SK-N-SH (cell line): Measurements from ENCODE around the gene KRTAP1-4. TPM values are rescaled to one million over a fixed set of nuclear protein-coding genes. Genes with fewer than 3 reads are reported as not detected.
"Not testable (repeated sequence)": the region's sequence is repeated elsewhere in the genome, so short reads cannot be mapped to it uniquely, and the experiment has no call there.

ENCODE experiments used
- CTCF ChIA-PET: fragments of 300-600, 350-600 bp; formaldehyde crosslinking; extraction: SDS; loops from one replicate; lab custom pipeline; 2021; lab: Yijun Ruan, JAX
- POLR2A ChIA-PET: fragments of 350-600 bp; sonication (Branson Sonifier 250); formaldehyde crosslinking; extraction: SDS; loops from one replicate; lab custom pipeline; 2020; ENCODE audit warnings: antibody characterized with exemption, inconsistent platforms; lab: Yijun Ruan, JAX
- DNase-seq: peaks from one replicate; pipeline ENCODE4 v3.0.0; 2012
- H2AFZ ChIP-seq: fragments of 200-600 bp; sonication (generic); 2 replicates; pipeline ENCODE4 v1.8.1; 2016; ENCODE audit warnings: antibody characterized with exemption, mild to moderate bottlenecking, low read depth
- H3F3A ChIP-seq: fragments of 200-600 bp; sonication (generic); replicated peaks from 2 replicates; pipeline ENCODE3; 2016; ENCODE audit warnings: antibody characterized with exemption, mild to moderate bottlenecking; ENCODE audit not compliant: insufficient read depth
- H3K27ac ChIP-seq, 2 experiments: fragments of 200-500 bp in 1 of 2; fragments of 200-600 bp in 1 of 2; sonication (Bioruptor generic) in 1 of 2; sonication (generic), shearing (Covaris generic) in 1 of 2; 2 replicates each; pipeline versions ENCODE4 v1.5.1 to v1.6.1; 2014 to 2016; ENCODE audit warnings: low read depth in 2 of 2, inconsistent platforms in 1 of 2, low read length in 1 of 2, mild to moderate bottlenecking in 1 of 2, mixed read lengths in 1 of 2
- H3K27me3 ChIP-seq: fragments of 200-600 bp; sonication (generic), shearing (Covaris generic); 2 replicates; pipeline ENCODE4 v1.6.1; 2016; ENCODE audit warnings: mixed run types; ENCODE audit not compliant: insufficient read depth
- H3K36me3 ChIP-seq, 2 experiments: fragments of 200-500 bp in 1 of 2; fragments of 200-600 bp in 1 of 2; sonication (Bioruptor generic) in 1 of 2; sonication (generic) in 1 of 2; replicated peaks in 1 of 2; 2 replicates each; pipeline versions ENCODE3 to v1.5.1; 2014 to 2016; ENCODE audit warnings: low read length in 1 of 2, mild to moderate bottlenecking in 1 of 2; ENCODE audit not compliant: insufficient read depth in 2 of 2, control insufficient read depth in 1 of 2
- H3K4me1 ChIP-seq, 2 experiments: fragments of 200-500 bp in 1 of 2; fragments of 200-600 bp in 1 of 2; sonication (Bioruptor generic) in 1 of 2; sonication (generic), shearing (Covaris generic) in 1 of 2; 2 replicates each; pipeline versions ENCODE4 v1.5.1 to v1.6.1; 2014 to 2016; ENCODE audit warnings: low read depth in 1 of 2, low read length in 1 of 2, mixed run types in 1 of 2; ENCODE audit not compliant: insufficient read depth in 2 of 2, control insufficient read depth in 1 of 2
- H3K4me2 ChIP-seq: fragments of 200-600 bp; sonication (generic), shearing (Covaris generic); 2 replicates; pipeline ENCODE4 v1.6.1; 2017; ENCODE audit warnings: mixed run types
- H3K4me3 ChIP-seq, 2 experiments: fragments of 200-500 bp in 1 of 2; fragments of 200-600 bp in 1 of 2; sonication (Bioruptor generic) in 1 of 2; sonication (generic), shearing (Covaris generic) in 1 of 2; 2 replicates each; pipeline versions ENCODE4 v1.5.1 to v1.8.1; 2014 to 2016; ENCODE audit warnings: low read depth in 2 of 2, inconsistent platforms in 1 of 2, low read length in 1 of 2, mild to moderate bottlenecking in 1 of 2, mixed read lengths in 1 of 2, moderate library complexity in 1 of 2
- H3K79me2 ChIP-seq: fragments of 200-600 bp; sonication (generic); 2 replicates; pipeline ENCODE4 v1.8.1; 2017; ENCODE audit warnings: mild to moderate bottlenecking; ENCODE audit not compliant: insufficient read depth
- H3K9ac ChIP-seq: fragments of 200-600 bp; sonication (generic); 2 replicates; pipeline ENCODE4 v1.6.1; 2017; ENCODE audit warnings: mixed run types
- H3K9me2 ChIP-seq: fragments of 200-600 bp; sonication (generic); 2 replicates; pipeline ENCODE4 v1.6.1; 2017; ENCODE audit warnings: mixed run types
- H3K9me3 ChIP-seq: fragments of 200-600 bp; sonication (generic); 2 replicates; pipeline ENCODE4 v1.6.1; 2017; ENCODE audit warnings: mixed run types, mild to moderate bottlenecking, moderate library complexity
- H4K20me1 ChIP-seq: fragments of 200-600 bp; sonication (generic); 2 replicates; pipeline ENCODE4 v1.6.1; 2017; ENCODE audit warnings: mild to moderate bottlenecking, mixed run types; ENCODE audit not compliant: insufficient read depth
- EZH2phosphoT487 ChIP-seq: fragments of 200-600 bp; sonication (generic); IDR thresholded peaks from 2 replicates; pipeline ENCODE4 v1.6.1; 2017; ENCODE audit warnings: low read depth, mixed run types, mild to moderate bottlenecking, antibody characterized with exemption, moderate library complexity, borderline replicate concordance
- FOSL2 ChIP-seq: IDR thresholded peaks from 2 replicates; pipeline ENCODE4 v1.4.0; 2012; ENCODE audit warnings: low read depth, mild to moderate bottlenecking, moderate library complexity, borderline replicate concordance
- GABPA ChIP-seq: IDR thresholded peaks from 2 replicates; pipeline ENCODE4 v1.4.0; 2012; ENCODE audit warnings: low read depth, mild to moderate bottlenecking
- IRF3 ChIP-seq: fragments of 150-350 bp; IDR thresholded peaks from 2 replicates; pipeline ENCODE4 v1.6.1; 2016; ENCODE audit warnings: mild to moderate bottlenecking, low read depth, low read length
- JUND ChIP-seq: IDR thresholded peaks from 2 replicates; pipeline ENCODE4 v1.4.0; 2012
- NFIC ChIP-seq: IDR thresholded peaks from 2 replicates; pipeline ENCODE4 v1.4.0; 2012; ENCODE audit warnings: borderline replicate concordance
- REST ChIP-seq: IDR thresholded peaks from 2 replicates; pipeline ENCODE4 v1.6.1; 2012; ENCODE audit warnings: mild to moderate bottlenecking, low read depth, low read length, moderate library complexity
- RFX5 ChIP-seq: IDR thresholded peaks from 2 replicates; pipeline ENCODE4 v1.6.1; 2012; ENCODE audit warnings: mild to moderate bottlenecking, improper control_type of control experiment, low read length
- SIN3A ChIP-seq: IDR thresholded peaks from 2 replicates; pipeline ENCODE4 v1.6.1; 2012; ENCODE audit warnings: low read depth, mild to moderate bottlenecking, low read length, moderate library complexity, borderline replicate concordance
- TEAD4 ChIP-seq: IDR thresholded peaks from 2 replicates; pipeline ENCODE4 v1.4.0; 2012; ENCODE audit warnings: mild to moderate bottlenecking, borderline replicate concordance; ENCODE audit not compliant: insufficient read depth
- YY1 ChIP-seq: IDR thresholded peaks from 2 replicates; pipeline ENCODE4 v1.4.0; 2012; ENCODE audit warnings: low read depth, mild to moderate bottlenecking
- WGBS: methylation state at CpG from one replicate; pipeline ENCODE4 v1.1.6; 2017; ENCODE audit warnings: low lambda C conversion rate; 5-methylcytosine and 5-hydroxymethylcytosine counted together
- polyA plus RNA-seq, 3 experiments: library from polyadenylated mRNA; depleted of rRNA; stranded (reverse); fragments of >200 nt; gene quantifications; 2 replicates each; pipeline ENCODE4 v1.2.3, GENCODE V29; 2012
- TF ChIP-seq, protein P1 (sequence below): fragments of 150-350 bp; IDR thresholded peaks from 2 replicates; pipeline ENCODE4 v1.6.1; 2017; ENCODE audit warnings: antibody characterized with exemption, low read length, low read depth, borderline replicate concordance
- TF ChIP-seq, protein P2 (sequence below): IDR thresholded peaks from 2 replicates; pipeline ENCODE4; 2012

Gene KRTAP1-4
- polyA plus RNA-seq, 1 of the 3 experiments (the other 2 are of a cell fraction) = not detected

GRCh38 chr17:41034346-41034935 lies 4.4 kb upstream of the KRTAP1-4 start, which contains the start of gene KRTAP1-3:
Gene KRTAP1-3, minus strand, starts transcription at chr17:41034874. Its CDS starts 53 bp downstream, at chr17:41034821.
- H3K4me1 ChIP-seq, H3F3A ChIP-seq, H3K27ac ChIP-seq, H2AFZ ChIP-seq, H3K4me3 ChIP-seq, DNase-seq, CTCF ChIA-PET, H3K9ac ChIP-seq, H3K9me2 ChIP-seq, H3K79me2 ChIP-seq, POLR2A ChIA-PET, H3K9me3 ChIP-seq, H3K36me3 ChIP-seq, H4K20me1 ChIP-seq, H3K4me2 ChIP-seq: not testable (repeated sequence)
- H3K27me3 ChIP-seq = peaks cover 22% of the 10 kb centered on the region
- WGBS = 31% methylated on average over 5 of the region's 10 CpGs

GRCh38 chr17:41026715-41027471 lies 3.1 kb downstream of the KRTAP1-4 start, which contains the start of gene KRTAP1-5:
Gene KRTAP1-5, minus strand, starts transcription at chr17:41027208. Its CDS starts 53 bp downstream, at chr17:41027155.
- H3K9ac ChIP-seq = no peak within 1 kb of the TSS
- H2AFZ ChIP-seq = no peak within 1 kb of the TSS
- H3K27me3 ChIP-seq = peaks cover 42% of the 10 kb centered on the region
- no peak for DNase-seq
- no peaks in the 10 kb centered on the region for H3K9me2 ChIP-seq
- POLR2A ChIA-PET = no interaction called here
- 1% methylated on average over 2 of the region's 9 CpGs for WGBS
- no peaks in the 10 kb centered on the region for H3K4me1 ChIP-seq
- no peak for TF ChIP-seq GABPA
- TF ChIP-seq YY1 = no peak
- TF ChIP-seq, protein P1, sequence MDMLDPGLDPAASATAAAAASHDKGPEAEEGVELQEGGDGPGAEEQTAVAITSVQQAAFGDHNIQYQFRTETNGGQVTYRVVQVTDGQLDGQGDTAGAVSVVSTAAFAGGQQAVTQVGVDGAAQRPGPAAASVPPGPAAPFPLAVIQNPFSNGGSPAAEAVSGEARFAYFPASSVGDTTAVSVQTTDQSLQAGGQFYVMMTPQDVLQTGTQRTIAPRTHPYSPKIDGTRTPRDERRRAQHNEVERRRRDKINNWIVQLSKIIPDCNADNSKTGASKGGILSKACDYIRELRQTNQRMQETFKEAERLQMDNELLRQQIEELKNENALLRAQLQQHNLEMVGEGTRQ = no peak
- no peak for TF ChIP-seq JUND
- no peak for TF ChIP-seq TEAD4
- no peak for TF ChIP-seq EZH2phosphoT487
- no peak within 1 kb of the TSS for H3K4me3 ChIP-seq
- H3K9me3 ChIP-seq = no peaks in the 10 kb centered on the region
- H3K79me2 ChIP-seq = no peaks in the 10 kb centered on the region
- no peaks in the 10 kb centered on the region for H3K36me3 ChIP-seq
- H3K27ac ChIP-seq = no peak within 1 kb of the TSS
- H3K4me2 ChIP-seq = no peak within 1 kb of the TSS
- H4K20me1 ChIP-seq = no peaks in the 10 kb centered on the region
- CTCF ChIA-PET = no interaction called here
- no peaks in the 10 kb centered on the region for H3F3A ChIP-seq

- Histone ChIP-seq H3K9me3 (no peaks in the 10 kb centered on the region), H3K27ac (no peak overlapping the region), H3K4me3 (no peak overlapping the region), H3K9me2 (no peaks in the 10 kb centered on the region), H4K20me1 (no peaks in the 10 kb centered on the region), H2AFZ (no peak overlapping the region), H3K36me3 (no peaks in the 10 kb centered on the region), H3F3A (no peaks in the 10 kb centered on the region), H3K4me2 (no peak overlapping the region), H3K4me1 (no peaks in the 10 kb centered on the region), H3K79me2 (no peaks in the 10 kb centered on the region), H3K27me3 (peaks cover 39% of the 10 kb centered on the region; the same call in 1 of the 2 replicates), H3K9ac (no peak overlapping the region)
- DNase-seq = no peak
- ChIA-PET POLR2A (no interaction called here), CTCF (no interaction called here)
- WGBS = 7% methylated on average over 3 of the region's 3 CpGs
- TF ChIP-seq IRF3 = no peak
- no peak for TF ChIP-seq EZH2phosphoT487
- TF ChIP-seq RFX5 = no peak
- TF ChIP-seq, protein P2, sequence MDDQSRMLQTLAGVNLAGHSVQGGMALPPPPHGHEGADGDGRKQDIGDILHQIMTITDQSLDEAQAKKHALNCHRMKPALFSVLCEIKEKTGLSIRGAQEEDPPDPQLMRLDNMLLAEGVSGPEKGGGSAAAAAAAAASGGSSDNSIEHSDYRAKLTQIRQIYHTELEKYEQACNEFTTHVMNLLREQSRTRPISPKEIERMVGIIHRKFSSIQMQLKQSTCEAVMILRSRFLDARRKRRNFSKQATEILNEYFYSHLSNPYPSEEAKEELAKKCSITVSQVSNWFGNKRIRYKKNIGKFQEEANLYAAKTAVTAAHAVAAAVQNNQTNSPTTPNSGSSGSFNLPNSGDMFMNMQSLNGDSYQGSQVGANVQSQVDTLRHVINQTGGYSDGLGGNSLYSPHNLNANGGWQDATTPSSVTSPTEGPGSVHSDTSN = no peak
- no peak for TF ChIP-seq NFIC
- TF ChIP-seq SIN3A = no peak
- no peak for TF ChIP-seq FOSL2
- no peak for TF ChIP-seq REST
Observed at GRCh38 chr17:41024697-41025096, 5.3 kb downstream of the KRTAP1-4 start.
